Body of pancreas (tissue), 4 donors: ENCODE measurements around the gene GPSM3. TPM values are rescaled to one million over a fixed set of nuclear protein-coding genes. Genes with fewer than 3 reads are reported as not detected.

Source experiments
- ATAC-seq: fragments of 150-250 bp; one replicate; pipeline ENCODE4 v1.9.1; 2016
- DNase-seq, 4 donors: peaks; one replicate each; pipeline ENCODE4 v3.0.0-alpha.2; 2019
- H3K27ac ChIP-seq, 4 donors: fragments of 200-600 bp; sonication (generic); 1 replicate in 3 of 4; 2 replicates in 1 of 4; pipeline versions ENCODE4 v1.5.1 to v1.6.1; 2016 to 2019; ENCODE audit warnings: mild to moderate bottlenecking in 1 of 4, mixed read lengths in 1 of 4, moderate library complexity in 1 of 4
- H3K27me3 ChIP-seq, 2 donors: fragments of 200-600 bp; sonication (generic); one replicate each; pipeline ENCODE4 v1.6.0; 2016; ENCODE audit warnings: mild to moderate bottlenecking in 1 of 2
- H3K36me3 ChIP-seq, 2 donors: fragments of 200-600 bp; sonication (generic); replicated peaks in 1 of 2; 2 replicates each; pipeline ENCODE4 v1.5.1; 2016; ENCODE audit warnings: low read depth in 2 of 2; ENCODE audit not compliant: insufficient read depth in 1 of 2
- H3K4me1 ChIP-seq: fragments of 200-600 bp; sonication (generic); one replicate; pipeline ENCODE4 v1.6.0; 2016
- H3K4me3 ChIP-seq, 2 donors: fragments of 200-600 bp; sonication (generic); 1 replicate in 1 of 2; 2 replicates in 1 of 2; pipeline ENCODE4 v1.5.1; 2016 to 2019
- H3K9me3 ChIP-seq, 3 donors: fragments of 200-600 bp; sonication (generic); 1 replicate in 2 of 3; 2 replicates in 1 of 3; pipeline ENCODE4 v1.5.1; 2016
- CTCF ChIP-seq, 7 experiments: fragments of 450-650 bp in 4 of 7; fragments of 200-600 bp in 3 of 7; sonication (generic) in 3 of 7; IDR thresholded peaks; one replicate each; pipeline ENCODE4 v1.5.1; 2016 to 2019; ENCODE audit warnings: antibody characterized with exemption in 7 of 7
- POLR2A ChIP-seq, 3 donors: fragments of 450-650 bp; IDR thresholded peaks; one replicate each; pipeline ENCODE4 v1.6.1; 2016; ENCODE audit warnings: antibody characterized with exemption in 3 of 3, mild to moderate bottlenecking in 2 of 3
- WGBS, 2 donors: methylation state at CpG; one replicate each; pipeline ENCODE4 v1.1.5; 2017; 5-methylcytosine and 5-hydroxymethylcytosine counted together
- intact Hi-C: fragments of 100-400 bp; cut with DNase I; formaldehyde crosslinking; loops from one replicate; pipeline ENCODE4 v1.15.1; 2023
- total RNA-seq, 2 donors: library from RNA; depleted of rRNA; stranded (reverse); fragments of >200 nt; gene quantifications; one replicate each; pipeline ENCODE4 v1.1.0, GENCODE V29; 2016

Gene GPSM3
- total RNA-seq, 2 donors from 2014 or later: 1.3 to 6.0 TPM

DNA sequence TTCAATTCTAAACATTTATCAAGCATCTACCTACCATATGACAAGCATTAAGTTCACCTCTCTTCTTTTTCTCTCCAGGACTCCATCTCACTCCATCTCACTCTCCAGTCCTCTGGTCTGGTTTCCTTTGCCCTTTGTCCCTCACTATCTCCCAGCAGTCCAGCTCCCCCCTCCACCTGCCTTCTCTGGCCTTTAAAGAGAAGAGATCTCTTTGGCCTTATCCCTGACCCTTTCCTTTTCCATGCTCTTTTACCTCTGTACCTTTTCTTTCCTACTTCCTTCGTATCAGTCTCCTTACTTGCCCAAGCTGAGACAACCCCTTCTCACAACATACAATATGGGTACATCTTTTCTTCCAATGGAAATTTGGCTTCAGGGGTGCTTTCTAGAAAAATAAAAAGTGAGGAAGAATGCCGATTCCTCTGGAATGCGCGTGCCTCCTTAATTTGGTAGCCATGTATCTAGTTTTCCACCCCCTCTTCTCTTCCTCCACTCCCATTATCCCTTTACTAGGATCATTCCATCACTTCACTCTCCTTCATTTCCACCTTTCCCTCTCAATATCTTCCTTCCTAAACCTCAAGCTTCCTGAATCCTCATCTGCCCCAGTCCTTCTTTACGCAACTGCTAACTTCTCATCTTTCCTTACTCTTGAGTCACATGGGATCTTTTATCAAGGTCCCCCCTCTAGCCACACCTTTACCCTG is 15.8 kb downstream of the GPSM3 start:
- no peaks in the 10 kb centered on the region for H3K27me3 ChIP-seq
- no peaks in the 10 kb centered on the region for H3K36me3 ChIP-seq
- intact Hi-C loops: no loop called here
- DNase-seq (no peak), ATAC-seq (no peak)
- TF ChIP-seq POLR2A (IDR thresholded peaks at IDR 0.05) (no peak), CTCF (IDR thresholded peaks at IDR 0.05) (no peak)
- H3K4me3 ChIP-seq: no peak overlapping the region
- no peaks in the 10 kb centered on the region for H3K9me3 ChIP-seq
- peak overlapping the region; percentile 81 to 94 (median 85) for H3K27ac ChIP-seq
- 13 to 23% methylated on average over 5 of the region's 5 CpGs for WGBS, 2 donors
- H3K4me1 ChIP-seq: peaks cover 41% of the 10 kb centered on the region

GRCh38 chr6:32175711-32176475 is 16.6 kb downstream of the GPSM3 start, which contains the start of gene AGPAT1:
TSS of gene AGPAT1 (minus strand) at chr6:32176084. CDS start at chr6:32171496, 4,588 bp downstream.
- Histone ChIP-seq H3K4me3 (peak within 1 kb of the TSS; percentile 53 to 98), H3K9me3 (no peaks in the 10 kb centered on the region), H3K36me3 (no peaks in the 10 kb centered on the region), H3K27ac (peak within 1 kb of the TSS; percentile 81 to 94 (median 85)), H3K4me1 (peaks cover 41% of the 10 kb centered on the region), H3K27me3 (no peaks in the 10 kb centered on the region)
- peak; percentile 97 to 98 (median 98) for DNase-seq
- peak; percentile 56 for ATAC-seq
- TF ChIP-seq POLR2A (IDR thresholded peaks at IDR 0.05) (peak in 2 of 3 donors; percentile 49 to 73), CTCF (IDR thresholded peaks at IDR 0.05) (no peak)
- intact Hi-C loops: no loop called here
- 1 to 2% methylated on average over 17 to 27 of the region's 27 CpGs for WGBS, 2 donors

DNA sequence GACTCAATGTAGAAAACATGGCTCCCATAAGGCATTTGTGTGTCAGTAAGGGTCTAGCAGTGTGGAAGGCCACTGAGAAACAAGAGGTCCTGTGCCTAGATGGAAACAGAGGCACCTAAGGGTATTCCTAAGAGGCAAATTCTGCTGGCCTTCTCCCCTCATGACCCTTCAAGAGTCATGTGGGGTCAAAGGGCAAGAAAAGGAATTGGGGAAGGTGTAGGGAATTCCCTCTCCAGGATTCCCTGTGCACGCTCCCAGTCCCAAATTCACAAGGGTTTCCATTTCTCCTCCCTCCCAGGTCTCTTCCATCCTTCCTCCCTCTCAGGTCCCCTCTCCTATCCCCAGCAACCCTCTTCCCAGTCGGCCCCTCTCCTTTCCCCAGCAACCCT is 17.1 kb downstream of the GPSM3 start:
- TF ChIP-seq CTCF (IDR thresholded peaks at IDR 0.05) (no peak), POLR2A (IDR thresholded peaks at IDR 0.05) (no peak)
- no peaks in the 10 kb centered on the region for H3K36me3 ChIP-seq
- H3K4me3 ChIP-seq: peak overlapping the region; percentile 53 to 98
- H3K27ac ChIP-seq: peak overlapping the region in 3 of 4 donors; percentile 83 to 94 (median 87)
- H3K27me3 ChIP-seq: no peaks in the 10 kb centered on the region
- H3K9me3 ChIP-seq: no peaks in the 10 kb centered on the region
- intact Hi-C loops: no loop called here
- DNase-seq: no peak
- peaks cover 41% of the 10 kb centered on the region for H3K4me1 ChIP-seq
- no peak for ATAC-seq
- WGBS, 2 donors: 13 to 16% methylated on average over 2 of the region's 2 CpGs

DNA sequence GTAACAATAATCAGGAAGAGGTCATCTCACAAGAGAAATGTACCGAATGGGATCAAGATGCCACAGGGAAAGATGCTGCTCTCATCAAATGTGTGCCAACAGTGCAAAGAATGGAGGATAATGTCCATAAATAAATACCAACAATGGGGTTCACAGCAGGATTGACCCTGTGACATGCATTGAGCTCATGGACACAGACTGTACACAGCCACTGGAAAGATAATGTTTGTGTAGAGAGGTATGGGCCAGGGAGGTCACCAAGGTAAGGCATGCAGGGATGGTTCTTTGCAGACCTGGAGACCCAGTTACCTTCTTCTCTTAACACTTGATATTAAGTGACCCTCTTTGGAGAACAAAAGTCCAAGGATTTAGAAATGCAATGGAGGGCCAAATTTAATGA is 18.0 kb downstream of the GPSM3 start:
- ATAC-seq (no peak), DNase-seq (no peak)
- no peak overlapping the region for H3K4me3 ChIP-seq
- no peaks in the 10 kb centered on the region for H3K27me3 ChIP-seq
- intact Hi-C loops: no loop called here
- TF ChIP-seq POLR2A (IDR thresholded peaks at IDR 0.05): no peak
- no peak for TF ChIP-seq CTCF (IDR thresholded peaks at IDR 0.05)
- no peaks in the 10 kb centered on the region for H3K36me3 ChIP-seq
- peaks cover 32% of the 10 kb centered on the region for H3K4me1 ChIP-seq
- WGBS, 2 donors: 79 to 83% methylated on average over 1 of the region's 1 CpG
- H3K9me3 ChIP-seq: no peaks in the 10 kb centered on the region
- no peak overlapping the region for H3K27ac ChIP-seq
